GM21447 (cell line): ENCODE data around the gene GLIS2.

Experiments used
- ATAC-seq: cut with Tn5 transposase; IDR thresholded peaks from one replicate; pipeline ENCODE4 v1.9.1; 2021; ENCODE audit not compliant: unreplicated experiment

GLIS2 gene

DNA sequence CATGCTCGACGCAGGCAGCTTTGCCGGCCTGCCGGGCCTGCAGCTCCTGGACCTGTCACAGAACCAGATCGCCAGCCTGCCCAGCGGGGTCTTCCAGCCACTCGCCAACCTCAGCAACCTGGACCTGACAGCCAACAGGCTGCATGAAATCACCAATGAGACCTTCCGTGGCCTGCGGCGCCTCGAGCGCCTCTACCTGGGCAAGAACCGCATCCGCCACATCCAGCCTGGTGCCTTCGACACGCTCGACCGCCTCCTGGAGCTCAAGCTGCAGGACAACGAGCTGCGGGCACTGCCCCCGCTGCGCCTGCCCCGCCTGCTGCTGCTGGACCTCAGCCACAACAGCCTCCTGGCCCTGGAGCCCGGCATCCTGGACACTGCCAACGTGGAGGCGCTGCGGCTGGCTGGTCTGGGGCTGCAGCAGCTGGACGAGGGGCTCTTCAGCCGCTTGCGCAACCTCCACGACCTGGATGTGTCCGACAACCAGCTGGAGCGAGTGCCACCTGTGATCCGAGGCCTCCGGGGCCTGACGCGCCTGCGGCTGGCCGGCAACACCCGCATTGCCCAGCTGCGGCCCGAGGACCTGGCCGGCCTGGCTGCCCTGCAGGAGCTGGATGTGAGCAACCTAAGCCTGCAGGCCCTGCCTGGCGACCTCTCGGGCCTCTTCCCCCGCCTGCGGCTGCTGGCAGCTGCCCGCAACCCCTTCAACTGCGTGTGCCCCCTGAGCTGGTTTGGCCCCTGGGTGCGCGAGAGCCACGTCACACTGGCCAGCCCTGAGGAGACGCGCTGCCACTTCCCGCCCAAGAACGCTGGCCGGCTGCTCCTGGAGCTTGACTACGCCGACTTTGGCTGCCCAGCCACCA is 65.4 kb downstream of the GLIS2 start:
- ATAC-seq, result no peak

DNA sequence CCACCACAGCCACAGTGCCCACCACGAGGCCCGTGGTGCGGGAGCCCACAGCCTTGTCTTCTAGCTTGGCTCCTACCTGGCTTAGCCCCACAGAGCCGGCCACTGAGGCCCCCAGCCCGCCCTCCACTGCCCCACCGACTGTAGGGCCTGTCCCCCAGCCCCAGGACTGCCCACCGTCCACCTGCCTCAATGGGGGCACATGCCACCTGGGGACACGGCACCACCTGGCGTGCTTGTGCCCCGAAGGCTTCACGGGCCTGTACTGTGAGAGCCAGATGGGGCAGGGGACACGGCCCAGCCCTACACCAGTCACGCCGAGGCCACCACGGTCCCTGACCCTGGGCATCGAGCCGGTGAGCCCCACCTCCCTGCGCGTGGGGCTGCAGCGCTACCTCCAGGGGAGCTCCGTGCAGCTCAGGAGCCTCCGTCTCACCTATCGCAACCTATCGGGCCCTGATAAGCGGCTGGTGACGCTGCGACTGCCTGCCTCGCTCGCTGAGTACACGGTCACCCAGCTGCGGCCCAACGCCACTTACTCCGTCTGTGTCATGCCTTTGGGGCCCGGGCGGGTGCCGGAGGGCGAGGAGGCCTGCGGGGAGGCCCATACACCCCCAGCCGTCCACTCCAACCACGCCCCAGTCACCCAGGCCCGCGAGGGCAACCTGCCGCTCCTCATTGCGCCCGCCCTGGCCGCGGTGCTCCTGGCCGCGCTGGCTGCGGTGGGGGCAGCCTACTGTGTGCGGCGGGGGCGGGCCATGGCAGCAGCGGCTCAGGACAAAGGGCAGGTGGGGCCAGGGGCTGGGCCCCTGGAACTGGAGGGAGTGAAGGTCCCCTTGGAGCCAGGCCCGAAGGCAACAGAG is 66.3 kb downstream of the GLIS2 start:
- no peak for ATAC-seq

DNA sequence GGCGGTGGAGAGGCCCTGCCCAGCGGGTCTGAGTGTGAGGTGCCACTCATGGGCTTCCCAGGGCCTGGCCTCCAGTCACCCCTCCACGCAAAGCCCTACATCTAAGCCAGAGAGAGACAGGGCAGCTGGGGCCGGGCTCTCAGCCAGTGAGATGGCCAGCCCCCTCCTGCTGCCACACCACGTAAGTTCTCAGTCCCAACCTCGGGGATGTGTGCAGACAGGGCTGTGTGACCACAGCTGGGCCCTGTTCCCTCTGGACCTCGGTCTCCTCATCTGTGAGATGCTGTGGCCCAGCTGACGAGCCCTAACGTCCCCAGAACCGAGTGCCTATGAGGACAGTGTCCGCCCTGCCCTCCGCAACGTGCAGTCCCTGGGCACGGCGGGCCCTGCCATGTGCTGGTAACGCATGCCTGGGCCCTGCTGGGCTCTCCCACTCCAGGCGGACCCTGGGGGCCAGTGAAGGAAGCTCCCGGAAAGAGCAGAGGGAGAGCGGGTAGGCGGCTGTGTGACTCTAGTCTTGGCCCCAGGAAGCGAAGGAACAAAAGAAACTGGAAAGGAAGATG is 67.0 kb downstream of the GLIS2 start:
- no peak for ATAC-seq

DNA sequence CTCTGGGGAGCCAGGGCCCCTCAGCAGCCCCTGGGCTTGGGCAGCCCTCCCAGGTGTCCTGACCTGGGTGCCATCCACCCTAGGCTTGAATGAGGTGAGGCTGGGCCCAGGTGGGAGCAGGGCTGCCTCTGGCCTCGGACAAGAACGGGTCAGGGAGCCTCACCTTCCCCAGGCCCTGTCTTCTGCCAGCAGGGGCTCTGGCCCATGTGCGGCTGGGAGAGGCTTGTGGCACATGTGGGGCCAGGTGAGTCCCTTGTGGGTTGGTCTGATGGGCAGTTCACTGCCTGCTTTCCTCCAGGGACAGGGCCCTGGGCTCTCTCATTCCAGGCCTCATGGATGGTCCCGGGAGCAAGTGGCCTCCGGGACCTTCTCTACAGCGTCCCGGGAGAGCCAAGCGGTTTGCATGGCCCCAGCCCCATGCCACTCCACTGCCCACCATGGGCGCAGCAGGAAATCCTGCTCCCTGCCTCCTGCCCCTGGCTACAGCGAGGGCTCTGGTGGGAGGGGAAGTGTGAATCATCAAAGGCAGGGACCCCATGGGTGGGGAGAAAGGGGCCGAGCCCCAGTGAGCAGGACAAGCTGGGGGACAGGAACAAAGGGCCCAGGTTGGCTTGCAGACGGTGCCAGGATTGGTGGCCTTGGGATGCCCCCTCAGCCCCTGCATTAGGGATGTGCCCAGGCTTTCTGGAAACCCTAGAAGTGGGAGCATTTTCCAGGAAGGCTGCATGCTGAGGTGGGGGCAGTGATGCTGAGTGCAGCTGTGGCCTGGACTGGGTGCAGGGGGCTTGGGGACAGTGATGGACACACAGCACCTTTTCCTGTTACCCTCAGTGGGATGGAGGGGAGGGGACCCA is 68.0 kb downstream of the GLIS2 start:
- ATAC-seq, result no peak

DNA sequence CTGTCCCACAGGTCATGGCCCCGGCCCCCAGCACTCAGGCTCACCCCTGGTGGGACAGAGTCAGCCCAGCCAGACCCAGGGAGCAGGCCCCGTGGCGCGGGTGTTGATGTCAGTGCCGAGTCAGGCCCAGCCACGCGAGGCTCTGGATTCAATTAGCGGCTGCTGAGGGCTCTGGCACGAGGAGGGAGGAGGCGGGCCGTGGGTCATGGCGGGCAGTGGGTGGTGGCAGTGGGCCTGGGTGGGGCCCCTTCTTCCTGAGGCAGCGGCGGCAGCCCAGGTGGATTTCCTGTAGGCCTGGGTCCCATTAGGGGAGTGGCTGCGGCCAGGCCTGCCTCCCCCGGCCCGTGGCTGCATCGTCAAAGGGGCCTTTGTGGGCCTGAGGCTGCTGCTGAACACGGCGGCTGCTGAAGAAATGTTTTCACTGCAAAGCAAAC is 68.7 kb downstream of the GLIS2 start:
- ATAC-seq, result no peak

DNA sequence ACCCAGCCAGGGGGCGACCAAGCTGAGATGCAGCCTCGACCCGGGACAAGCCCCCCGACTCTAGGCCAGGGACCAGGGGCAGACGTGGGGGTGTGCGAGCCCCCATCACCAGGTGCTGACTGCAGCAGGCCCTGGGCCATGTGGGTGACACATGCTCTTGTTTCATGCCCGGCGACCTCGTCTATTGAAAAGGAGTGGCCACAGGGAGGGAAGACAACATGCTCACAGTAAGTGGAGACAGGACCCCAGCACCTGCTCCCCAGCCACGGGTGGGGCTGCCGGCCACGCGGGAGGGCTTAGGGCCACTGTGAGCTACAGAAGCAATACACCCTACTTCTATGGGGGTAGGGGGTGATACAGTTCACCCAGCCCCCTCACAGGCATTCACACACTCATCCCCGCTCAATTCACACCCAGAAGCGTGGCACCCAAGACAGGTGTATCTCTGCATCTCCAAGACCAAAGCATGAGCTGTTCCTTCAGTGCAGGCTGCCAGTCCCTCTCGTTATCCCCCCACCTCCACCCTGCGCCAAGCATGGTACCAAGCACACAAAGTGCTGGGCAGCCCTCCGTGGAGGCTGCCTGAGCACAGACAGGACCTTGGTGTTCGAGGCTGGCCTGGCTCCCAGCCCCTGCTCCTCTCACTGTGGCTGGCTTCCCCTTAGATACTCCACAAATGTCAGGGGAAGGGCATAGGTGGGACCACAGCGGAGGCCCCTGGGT is 69.4 kb downstream of the GLIS2 start:
- no peak for ATAC-seq

DNA sequence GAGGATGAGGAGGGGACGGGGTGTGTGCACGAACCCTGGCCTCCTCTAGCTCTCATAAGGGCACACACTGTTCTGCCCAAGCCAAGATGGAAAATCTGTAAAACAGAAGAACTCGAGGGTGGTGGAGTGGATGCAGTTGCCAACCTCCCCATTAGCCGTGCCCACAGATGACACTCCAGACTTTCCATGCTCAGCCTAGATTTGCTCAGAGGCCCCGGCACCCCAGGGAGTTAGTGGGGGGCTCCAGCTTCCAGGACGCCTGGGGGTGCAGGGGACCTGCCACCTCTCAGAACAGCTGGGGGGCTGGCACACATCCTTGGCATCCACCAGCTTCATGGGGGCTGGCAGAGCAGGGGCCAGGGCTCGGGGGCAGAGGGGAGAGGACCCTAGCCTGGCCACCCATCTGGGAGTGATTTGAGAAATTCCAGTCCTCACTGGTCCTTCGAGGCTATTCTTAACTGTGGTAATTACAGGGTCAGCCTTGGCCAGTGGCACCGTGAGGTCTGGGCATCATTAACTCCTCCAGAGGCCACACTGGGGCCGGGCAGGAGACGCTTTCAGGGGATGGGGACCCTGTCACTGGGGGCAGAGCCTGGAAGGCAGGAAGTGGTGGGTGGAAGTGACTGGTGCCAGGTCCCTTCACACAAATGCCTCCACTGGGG is 70.1 kb downstream of the GLIS2 start:
- ATAC-seq, result no peak

DNA sequence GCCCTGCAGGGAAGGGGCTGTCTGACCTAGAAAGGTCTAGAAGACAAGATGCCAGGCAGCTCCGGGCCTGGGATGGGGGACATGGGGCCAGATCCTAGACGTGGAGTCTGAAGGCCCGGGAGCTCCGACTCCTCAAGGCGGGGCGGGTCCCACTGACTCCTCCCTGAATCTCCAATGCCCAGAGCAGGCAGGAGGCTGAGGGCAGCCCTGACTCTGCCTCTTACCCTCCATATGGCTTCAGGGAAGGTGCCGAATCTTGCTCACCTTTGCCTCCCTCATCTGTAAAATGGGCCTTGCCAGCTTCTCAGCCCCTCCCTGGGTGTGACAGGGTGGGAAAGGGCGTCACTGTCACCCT is 70.6 kb downstream of the GLIS2 start:
- ATAC-seq, result no peak

DNA sequence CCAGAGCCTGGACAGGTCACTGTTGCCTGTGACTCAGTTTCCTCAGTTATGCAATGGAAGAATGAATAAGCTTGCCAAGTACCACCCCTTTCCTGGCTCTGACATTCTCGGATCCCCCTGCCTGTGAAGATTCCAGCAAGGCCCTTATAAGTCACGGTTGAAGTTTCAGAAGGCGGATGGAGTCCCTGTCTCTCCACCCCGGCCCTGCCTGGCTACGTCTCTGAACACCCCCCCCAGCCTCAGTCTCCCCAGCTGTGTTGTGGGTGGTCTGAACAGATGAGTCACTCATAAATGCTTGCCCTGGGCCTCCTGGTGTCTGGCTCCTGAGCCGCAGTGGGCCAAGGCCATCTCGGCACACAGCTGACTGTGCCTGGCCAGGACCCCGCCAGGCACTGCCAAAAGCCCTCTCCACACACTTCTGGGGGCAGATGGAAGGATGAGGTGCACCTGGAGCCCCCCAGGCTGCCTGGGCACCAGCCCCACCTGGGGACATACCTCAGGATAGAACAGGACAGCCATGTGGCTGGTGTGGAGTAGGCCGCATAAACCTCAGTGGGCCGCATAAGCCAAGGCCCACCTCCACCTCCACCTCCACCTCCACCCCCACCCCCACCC is 71.2 kb downstream of the GLIS2 start:
- ATAC-seq, result no peak

DNA sequence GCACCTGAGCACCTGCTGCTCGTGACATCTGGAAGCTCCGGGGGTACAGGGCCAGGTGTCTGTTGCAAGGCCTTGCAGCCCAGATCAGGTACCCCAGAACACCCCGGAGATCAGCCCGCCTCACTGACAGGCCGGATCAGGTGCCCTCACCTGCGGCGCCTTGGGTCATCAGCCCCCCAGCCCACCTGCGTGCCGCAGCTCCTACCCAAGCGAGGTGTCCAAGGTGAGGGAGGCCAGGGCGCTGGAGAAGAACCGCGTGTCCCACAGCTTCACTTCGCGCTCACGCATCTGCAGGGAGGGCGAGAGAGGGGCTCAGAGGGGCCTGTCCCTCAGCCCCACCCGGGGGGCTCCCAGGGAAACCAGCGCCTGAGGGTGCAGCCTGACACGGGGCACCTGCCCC is 71.9 kb downstream of the GLIS2 start:
- no peak for ATAC-seq

DNA sequence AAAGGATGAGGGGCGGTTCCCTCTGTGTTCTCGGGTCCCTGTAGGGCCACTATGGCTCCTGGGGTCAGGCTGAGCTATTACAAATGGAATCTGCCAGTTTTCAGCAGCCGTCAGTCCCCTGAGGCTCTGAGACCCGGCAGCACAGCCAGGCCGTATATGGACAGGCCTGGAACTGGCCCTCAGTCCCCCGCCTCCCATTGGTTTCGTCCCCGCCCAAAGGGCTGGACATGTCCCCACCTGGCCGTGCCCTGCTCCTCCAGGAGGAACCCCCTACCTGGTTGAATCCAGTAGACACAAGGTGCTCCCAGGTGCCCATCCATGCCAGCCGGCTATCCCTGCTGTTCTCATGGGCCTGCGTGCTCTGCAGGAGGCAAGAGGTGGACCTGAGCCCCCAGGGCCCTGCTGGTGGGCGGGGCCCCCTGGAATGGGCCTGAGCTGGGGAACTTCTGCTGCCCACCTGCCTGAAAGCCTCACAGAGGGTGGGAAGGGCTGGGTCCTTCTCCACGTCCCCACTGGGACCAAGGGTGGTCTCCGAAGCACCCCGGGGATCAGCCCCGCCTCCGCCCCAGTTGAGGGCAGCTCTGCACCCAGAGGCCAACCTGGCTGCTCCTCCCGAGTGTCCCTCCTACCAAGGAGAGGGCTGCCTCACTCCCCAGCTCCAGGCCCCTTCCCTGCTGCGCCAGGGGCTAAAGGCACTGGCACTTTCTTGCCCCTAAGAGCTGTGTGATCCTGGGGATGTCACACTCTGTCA is 72.6 kb downstream of the GLIS2 start:
- no peak for ATAC-seq
